Measurements from ENCODE around the gene PARD3.

GRCh38 chr10:34734918-34735317 lies 80.2 kb downstream of the PARD3 start:
- no peak for TF ChIP-seq MXI1 (conservative IDR thresholded peaks at IDR 0.05; ENCODE audit: poor library complexity, severe bottlenecking)
- TF ChIP-seq, protein P1, sequence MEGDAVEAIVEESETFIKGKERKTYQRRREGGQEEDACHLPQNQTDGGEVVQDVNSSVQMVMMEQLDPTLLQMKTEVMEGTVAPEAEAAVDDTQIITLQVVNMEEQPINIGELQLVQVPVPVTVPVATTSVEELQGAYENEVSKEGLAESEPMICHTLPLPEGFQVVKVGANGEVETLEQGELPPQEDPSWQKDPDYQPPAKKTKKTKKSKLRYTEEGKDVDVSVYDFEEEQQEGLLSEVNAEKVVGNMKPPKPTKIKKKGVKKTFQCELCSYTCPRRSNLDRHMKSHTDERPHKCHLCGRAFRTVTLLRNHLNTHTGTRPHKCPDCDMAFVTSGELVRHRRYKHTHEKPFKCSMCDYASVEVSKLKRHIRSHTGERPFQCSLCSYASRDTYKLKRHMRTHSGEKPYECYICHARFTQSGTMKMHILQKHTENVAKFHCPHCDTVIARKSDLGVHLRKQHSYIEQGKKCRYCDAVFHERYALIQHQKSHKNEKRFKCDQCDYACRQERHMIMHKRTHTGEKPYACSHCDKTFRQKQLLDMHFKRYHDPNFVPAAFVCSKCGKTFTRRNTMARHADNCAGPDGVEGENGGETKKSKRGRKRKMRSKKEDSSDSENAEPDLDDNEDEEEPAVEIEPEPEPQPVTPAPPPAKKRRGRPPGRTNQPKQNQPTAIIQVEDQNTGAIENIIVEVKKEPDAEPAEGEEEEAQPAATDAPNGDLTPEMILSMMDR (IDR thresholded peaks at IDR 0.05; ENCODE audit: poor library complexity, severe bottlenecking), result no peak
- TF ChIP-seq EZH2 (IDR thresholded peaks at IDR 0.05; ENCODE audit: borderline replicate concordance, insufficient read depth, low read length, poor library complexity, severe bottlenecking), result no peak
- no peak for TF ChIP-seq EP300 (conservative IDR thresholded peaks at IDR 0.05; ENCODE audit: poor library complexity, severe bottlenecking)
- TF ChIP-seq POLR2AphosphoS5 (IDR thresholded peaks at IDR 0.05), result no peak
- no peak for TF ChIP-seq RAD21 (conservative IDR thresholded peaks at IDR 0.05)
